GM10248 (cell line): ENCODE data around the gene ITPR1.

ENCODE experiments used
- CTCF ChIA-PET: fragments of 300-600 bp; sonication (Branson Sonifier 250); formaldehyde crosslinking; extraction: SDS; loops from one replicate; lab custom pipeline; 2021; ENCODE audit warnings: antibody characterized with exemption; lab: Yijun Ruan, JAX
- POLR2A ChIA-PET: fragments of 350-650 bp; sonication (Branson Sonifier 250); formaldehyde crosslinking; extraction: SDS; loops from one replicate; lab custom pipeline; 2020; ENCODE audit warnings: antibody characterized with exemption; lab: Yijun Ruan, JAX
- DNase-seq: peaks from one replicate; pipeline ENCODE4 v3.0.0; 2012; ENCODE audit errors: extremely low spot score
- CTCF ChIP-seq: IDR thresholded peaks from 2 replicates; pipeline ENCODE4 v1.5.1; 2012; ENCODE audit warnings: mild to moderate bottlenecking, low read depth; ENCODE audit errors: extremely low read depth, missing control alignments, control extremely low read depth

Gene ITPR1

DNA sequence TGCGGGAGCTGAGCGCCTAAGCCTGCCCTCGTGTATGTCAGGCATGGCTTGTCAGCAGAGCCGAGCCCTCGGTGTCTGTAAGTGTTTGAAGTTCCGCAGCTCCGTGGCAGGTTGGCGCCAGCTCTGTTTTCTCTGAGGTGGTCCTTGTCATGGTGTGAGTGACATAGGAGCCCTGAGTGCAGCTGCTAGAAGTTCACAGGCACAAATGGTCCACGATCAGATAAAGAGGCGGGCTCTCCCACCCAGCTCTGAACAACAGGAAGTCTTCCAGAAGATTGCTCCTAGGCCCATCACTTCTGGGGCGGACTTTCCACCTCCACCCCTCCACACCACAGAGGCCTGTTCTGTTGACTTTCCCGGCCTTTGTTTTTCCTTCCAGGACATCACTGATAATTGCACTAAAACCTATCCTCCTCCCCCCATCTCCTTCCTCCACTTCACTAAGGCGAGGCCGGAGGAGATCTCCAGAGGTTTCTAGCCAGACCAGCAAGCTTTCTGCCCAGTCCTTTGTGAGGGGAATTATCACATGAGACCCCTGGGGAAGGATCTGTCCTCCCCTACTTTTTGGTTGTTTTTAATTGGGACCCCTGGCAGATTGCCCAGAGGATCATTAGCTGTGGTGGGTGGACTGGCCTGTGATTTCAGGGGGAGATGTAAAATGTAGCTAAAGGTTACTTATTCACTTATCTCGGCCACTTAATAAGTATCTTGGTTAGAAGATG is 19.9 kb downstream of the ITPR1 start:
- ChIA-PET CTCF (interaction anchor here (1.4 to 4.1 kb wide), 2 partner anchors 8 to 15 kb away, joined by 3 to 21 read pairs; no protein-coding TSS in a partner anchor), POLR2A (interaction anchor here (0.6 kb wide), 1 partner anchor 72 kb away, joined by 3 read pairs; no protein-coding TSS in a partner anchor)
- no peak for TF ChIP-seq CTCF
- DNase-seq, result no peak

GRCh38 chr3:4514321-4514720 is 21.2 kb downstream of the ITPR1 start:
- POLR2A ChIA-PET, result no interaction called here
- CTCF ChIA-PET, result interaction anchor here (0.7 to 1.6 kb wide), 2 partner anchors 47 to 139 kb away, joined by 3 read pairs; no protein-coding TSS in a partner anchor
- DNase-seq, result no peak
- TF ChIP-seq CTCF, result no peak

DNA sequence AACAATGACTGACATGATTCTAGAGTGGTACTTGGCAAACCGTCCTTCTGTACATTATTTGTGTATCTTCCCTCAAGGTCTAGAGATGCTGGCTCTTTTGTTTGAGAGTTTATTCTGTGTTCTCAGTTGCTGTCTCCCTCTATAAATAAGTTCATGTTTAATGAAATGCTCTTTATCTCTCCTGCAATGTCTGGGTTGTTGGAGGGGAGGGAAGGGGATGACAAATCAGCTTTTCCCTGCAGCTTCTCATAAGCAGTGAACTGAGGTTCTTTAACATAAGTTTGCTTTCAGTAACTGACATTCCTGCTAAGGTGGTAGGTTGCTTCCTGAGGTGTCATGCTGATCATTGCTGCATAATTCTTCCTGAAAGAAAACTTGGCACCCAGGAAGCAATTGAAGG is 21.8 kb downstream of the ITPR1 start:
- no peak for DNase-seq
- no peak for TF ChIP-seq CTCF
- CTCF ChIA-PET, result interaction anchor here (1.6 kb wide), 1 partner anchor 46 kb away, joined by 3 read pairs; no protein-coding TSS in a partner anchor
- POLR2A ChIA-PET, result no interaction called here

GRCh38 chr3:4515916-4516579 is 22.9 kb downstream of the ITPR1 start:
- DNase-seq, result no peak
- ChIA-PET POLR2A (no interaction called here), CTCF (interaction anchor here (1.5 to 1.6 kb wide), 2 partner anchors 8 to 45 kb away, joined by 3 to 4 read pairs; no protein-coding TSS in a partner anchor)
- no peak for TF ChIP-seq CTCF

- POLR2A ChIA-PET, result interaction anchor here (0.9 to 1.1 kb wide), 2 partner anchors 10 to 24 kb away, joined by 4 to 5 read pairs; partner anchors contain the start of gene ITPR1
- TF ChIP-seq CTCF, result no peak
- CTCF ChIA-PET, result interaction anchor here (1.0 to 1.9 kb wide), 5 partner anchors 9 to 121 kb away, joined by 3 to 7 read pairs (median 3); no protein-coding TSS in a partner anchor
- DNase-seq, result no peak
Measured at GRCh38 chr3:4517093-4517492, 23.9 kb downstream of the ITPR1 start.

GRCh38 chr3:4517643-4518311 is 24.6 kb downstream of the ITPR1 start:
- DNase-seq, result no peak
- POLR2A ChIA-PET, result interaction anchor here (0.9 to 3.1 kb wide), 3 partner anchors 10 to 24 kb away, joined by 4 to 17 read pairs (median 5); partner anchors contain the start of gene ITPR1

More at GRCh38 chr3:4517643-4518311, 24.6 kb downstream of the ITPR1 start:
- no peak for TF ChIP-seq CTCF
- CTCF ChIA-PET, result interaction anchor here (1.0 to 1.9 kb wide), 6 partner anchors 9 to 121 kb away, joined by 3 to 7 read pairs (median 3); no protein-coding TSS in a partner anchor
